ENCODE data around the gene AMPD3.

Gene AMPD3

DNA sequence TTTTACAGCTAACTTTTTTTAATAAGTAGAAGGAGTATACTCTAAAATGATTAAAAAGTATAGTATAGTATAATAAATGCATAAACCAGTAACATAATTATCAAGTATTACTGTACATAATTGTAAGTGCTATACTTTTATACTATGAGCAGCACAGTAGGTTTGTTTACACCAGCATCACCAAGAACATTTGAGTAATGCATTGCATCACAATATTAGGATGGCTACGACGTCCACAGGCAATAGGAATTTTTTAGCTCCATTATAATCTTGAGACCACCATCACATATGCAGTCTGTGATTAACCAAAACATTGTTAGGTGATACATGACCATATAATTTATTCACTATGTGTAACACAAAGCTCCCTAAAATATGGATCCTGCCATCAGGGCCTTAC is 65.5 kb downstream of the AMPD3 start:
- no peaks in the 10 kb centered on the region for H3K36me3 ChIP-seq (replicated peaks; ENCODE audit: insufficient read depth, low read length)
- no peak overlapping the region for H2AFZ ChIP-seq (ENCODE audit: low read length)
- H3K9ac ChIP-seq (ENCODE audit: low read length) = no peak overlapping the region

DNA sequence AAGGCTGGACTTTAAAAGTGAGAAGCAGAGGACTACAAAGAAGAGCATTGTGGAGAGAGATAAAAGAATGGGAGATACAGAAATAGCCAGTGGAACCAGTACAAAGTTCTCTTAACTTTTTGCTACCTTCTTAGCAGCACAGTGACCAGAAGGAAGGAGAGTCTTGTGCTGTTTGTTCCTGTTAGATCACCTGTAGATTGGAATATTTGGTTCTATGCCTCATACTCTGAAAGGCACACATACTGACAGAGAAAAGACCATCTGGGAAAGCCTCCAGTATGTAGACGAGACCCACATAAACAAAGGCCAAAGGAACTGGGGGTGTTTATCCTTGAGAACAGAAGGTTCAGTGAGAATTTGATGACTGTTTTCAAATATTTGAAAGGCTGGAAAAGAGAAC is 67.2 kb downstream of the AMPD3 start:
- Histone ChIP-seq H3K4me1 (ENCODE audit: low read length) (0 out of 2 replicates have a peak, but pooled peaks cover 3% of the 10 kb centered on the region), H3K9ac (ENCODE audit: low read length) (no peak overlapping the region), H3F3A (ENCODE audit: insufficient read depth, low read length) (no peaks in the 10 kb centered on the region), H3K9me2 (replicated peaks; ENCODE audit: insufficient read depth, low read length) (no peaks in the 10 kb centered on the region), H3K27ac (ENCODE audit: low read length) (no peak overlapping the region), H3K36me3 (replicated peaks; ENCODE audit: insufficient read depth, low read length) (no peaks in the 10 kb centered on the region), H3K9me3 (replicated peaks; ENCODE audit: insufficient read depth, low read length) (no peaks in the 10 kb centered on the region), H4K20me1 (ENCODE audit: insufficient read depth, low read length) (no peaks in the 10 kb centered on the region), H3K4me2 (ENCODE audit: low read depth, low read length) (no peak overlapping the region), H3K4me3 (ENCODE audit: low read length) (no peak overlapping the region), H3K79me2 (ENCODE audit: low read length) (no peaks in the 10 kb centered on the region), H2AFZ (ENCODE audit: low read length) (no peak overlapping the region), H3K27me3 (replicated peaks; ENCODE audit: insufficient read depth, low read length) (no peaks in the 10 kb centered on the region)
- DNase-seq = no peak
- TF ChIP-seq EZH2 (optimal IDR thresholded peaks at IDR 0.05; ENCODE audit: low read depth, low read length) (no peak), EZH2phosphoT487 (IDR thresholded peaks at IDR 0.05; ENCODE audit: low read length) (no peak)
- TF ChIP-seq, protein P1, sequence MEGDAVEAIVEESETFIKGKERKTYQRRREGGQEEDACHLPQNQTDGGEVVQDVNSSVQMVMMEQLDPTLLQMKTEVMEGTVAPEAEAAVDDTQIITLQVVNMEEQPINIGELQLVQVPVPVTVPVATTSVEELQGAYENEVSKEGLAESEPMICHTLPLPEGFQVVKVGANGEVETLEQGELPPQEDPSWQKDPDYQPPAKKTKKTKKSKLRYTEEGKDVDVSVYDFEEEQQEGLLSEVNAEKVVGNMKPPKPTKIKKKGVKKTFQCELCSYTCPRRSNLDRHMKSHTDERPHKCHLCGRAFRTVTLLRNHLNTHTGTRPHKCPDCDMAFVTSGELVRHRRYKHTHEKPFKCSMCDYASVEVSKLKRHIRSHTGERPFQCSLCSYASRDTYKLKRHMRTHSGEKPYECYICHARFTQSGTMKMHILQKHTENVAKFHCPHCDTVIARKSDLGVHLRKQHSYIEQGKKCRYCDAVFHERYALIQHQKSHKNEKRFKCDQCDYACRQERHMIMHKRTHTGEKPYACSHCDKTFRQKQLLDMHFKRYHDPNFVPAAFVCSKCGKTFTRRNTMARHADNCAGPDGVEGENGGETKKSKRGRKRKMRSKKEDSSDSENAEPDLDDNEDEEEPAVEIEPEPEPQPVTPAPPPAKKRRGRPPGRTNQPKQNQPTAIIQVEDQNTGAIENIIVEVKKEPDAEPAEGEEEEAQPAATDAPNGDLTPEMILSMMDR (IDR thresholded peaks at IDR 0.05; ENCODE audit: low read length) = no peak

More for the DNA sequence above, 65.5 kb downstream of the AMPD3 start:
- TF ChIP-seq EZH2 (optimal IDR thresholded peaks at IDR 0.05; ENCODE audit: low read depth, low read length) = no peak
- Histone ChIP-seq H3K4me3 (ENCODE audit: low read length) (no peak overlapping the region), H3K9me3 (replicated peaks; ENCODE audit: insufficient read depth, low read length) (no peaks in the 10 kb centered on the region), H3F3A (ENCODE audit: insufficient read depth, low read length) (no peaks in the 10 kb centered on the region), H3K27ac (ENCODE audit: low read length) (no peak overlapping the region), H3K4me2 (ENCODE audit: low read depth, low read length) (no peak overlapping the region), H3K9me2 (replicated peaks; ENCODE audit: insufficient read depth, low read length) (no peaks in the 10 kb centered on the region), H3K4me1 (ENCODE audit: low read length) (no peaks in the 10 kb centered on the region), H4K20me1 (ENCODE audit: insufficient read depth, low read length) (no peaks in the 10 kb centered on the region), H3K27me3 (replicated peaks; ENCODE audit: insufficient read depth, low read length) (no peaks in the 10 kb centered on the region), H3K79me2 (ENCODE audit: low read length) (no peaks in the 10 kb centered on the region)
- DNase-seq = no peak

DNA sequence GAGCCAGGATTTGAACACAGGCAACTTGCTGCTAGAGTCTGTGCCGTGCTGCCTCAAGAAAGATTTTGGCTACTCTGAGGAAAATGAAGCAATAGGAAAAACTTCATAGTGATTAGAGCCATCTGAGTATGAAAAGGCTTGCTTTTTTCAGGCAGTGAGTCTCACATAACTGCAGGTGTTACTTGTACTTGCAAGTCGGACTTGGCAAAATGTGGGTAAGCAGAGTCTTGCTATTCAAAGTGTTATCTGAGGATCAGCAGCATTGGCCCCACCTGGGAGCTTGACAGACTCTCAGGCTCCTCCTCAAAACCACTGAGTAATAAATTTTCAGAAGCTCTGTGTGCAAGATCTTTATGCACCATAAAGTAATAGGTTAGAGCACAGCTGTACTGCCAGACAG is 67.9 kb downstream of the AMPD3 start:
- Histone ChIP-seq H3K27me3 (replicated peaks; ENCODE audit: insufficient read depth, low read length) (no peaks in the 10 kb centered on the region), H2AFZ (ENCODE audit: low read length) (no peak overlapping the region), H3K9ac (ENCODE audit: low read length) (no peak overlapping the region), H3K36me3 (replicated peaks; ENCODE audit: insufficient read depth, low read length) (no peaks in the 10 kb centered on the region), H3K9me3 (replicated peaks; ENCODE audit: insufficient read depth, low read length) (no peaks in the 10 kb centered on the region), H3K4me1 (ENCODE audit: low read length) (0 out of 2 replicates have a peak, but pooled peaks cover 3% of the 10 kb centered on the region), H3K27ac (ENCODE audit: low read length) (peak overlapping the region; percentile 17; the same call in 1 of the 2 replicates), H3K79me2 (ENCODE audit: low read length) (no peaks in the 10 kb centered on the region), H3F3A (ENCODE audit: insufficient read depth, low read length) (no peaks in the 10 kb centered on the region), H3K4me2 (ENCODE audit: low read depth, low read length) (no peak overlapping the region), H4K20me1 (ENCODE audit: insufficient read depth, low read length) (no peaks in the 10 kb centered on the region), H3K9me2 (replicated peaks; ENCODE audit: insufficient read depth, low read length) (no peaks in the 10 kb centered on the region), H3K4me3 (ENCODE audit: low read length) (no peak overlapping the region)
- TF ChIP-seq EZH2 (optimal IDR thresholded peaks at IDR 0.05; ENCODE audit: low read depth, low read length) (no peak), EZH2phosphoT487 (IDR thresholded peaks at IDR 0.05; ENCODE audit: low read length) (no peak)
- TF ChIP-seq, protein P1 (IDR thresholded peaks at IDR 0.05; ENCODE audit: low read length) = no peak
- peak; percentile 63 for DNase-seq

DNA sequence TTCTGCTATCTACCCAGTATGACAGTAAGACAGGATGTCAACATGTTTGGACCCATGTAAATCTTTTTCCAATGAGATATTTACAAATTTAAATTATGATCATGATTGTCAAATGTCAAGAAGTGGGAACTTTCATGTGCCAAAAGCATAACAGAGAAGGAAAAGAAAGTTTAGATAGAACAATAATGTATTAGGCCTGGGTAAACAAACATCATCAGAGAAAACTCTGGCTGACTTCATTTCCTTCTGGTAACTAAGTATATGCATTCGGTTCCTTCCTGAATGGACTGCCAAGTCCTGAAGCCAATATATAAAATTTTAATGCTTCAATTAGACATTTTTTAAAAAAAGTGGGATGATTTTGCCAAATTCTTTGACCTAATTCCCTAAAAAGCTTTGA is 69.4 kb downstream of the AMPD3 start:
- no peak for DNase-seq
- H2AFZ ChIP-seq (ENCODE audit: low read length) = no peak overlapping the region
- no peak overlapping the region for H3K4me3 ChIP-seq (ENCODE audit: low read length)
- H3K9ac ChIP-seq (ENCODE audit: low read length) = no peak overlapping the region
- no peaks in the 10 kb centered on the region for H4K20me1 ChIP-seq (ENCODE audit: insufficient read depth, low read length)
- H3K79me2 ChIP-seq (ENCODE audit: low read length) = no peaks in the 10 kb centered on the region
- 0 out of 2 replicates have a peak, but pooled peaks cover 3% of the 10 kb centered on the region for H3K4me1 ChIP-seq (ENCODE audit: low read length)
- H3K36me3 ChIP-seq (replicated peaks; ENCODE audit: insufficient read depth, low read length) = no peaks in the 10 kb centered on the region
- no peaks in the 10 kb centered on the region for H3K27me3 ChIP-seq (replicated peaks; ENCODE audit: insufficient read depth, low read length)
- no peak overlapping the region for H3K27ac ChIP-seq (ENCODE audit: low read length)
- no peaks in the 10 kb centered on the region for H3F3A ChIP-seq (ENCODE audit: insufficient read depth, low read length)
- no peak overlapping the region for H3K4me2 ChIP-seq (ENCODE audit: low read depth, low read length)
- no peaks in the 10 kb centered on the region for H3K9me3 ChIP-seq (replicated peaks; ENCODE audit: insufficient read depth, low read length)
- TF ChIP-seq EZH2 (optimal IDR thresholded peaks at IDR 0.05; ENCODE audit: low read depth, low read length) (no peak), EZH2phosphoT487 (IDR thresholded peaks at IDR 0.05; ENCODE audit: low read length) (no peak)
- TF ChIP-seq, protein P1 (IDR thresholded peaks at IDR 0.05; ENCODE audit: low read length) = no peak
- H3K9me2 ChIP-seq (replicated peaks; ENCODE audit: insufficient read depth, low read length) = no peaks in the 10 kb centered on the region

Data from MM.1S (cell line).